ENCODE data around the gene PTGDR.

The PTGDR gene

GRCh38 chr14:52267501-52268278, at the start of gene PTGDR:
Gene PTGDR, plus strand, starts transcription at chr14:52267698. Its CDS starts 117 bp downstream, at chr14:52267815.
- no peaks in the 10 kb centered on the region for H3K36me3 ChIP-seq (ENCODE audit: insufficient read depth, insufficient read length, low read length)
- TF ChIP-seq SUZ12 (IDR thresholded peaks at IDR 0.05; ENCODE audit: extremely low read depth, insufficient read depth, insufficient read length), result peak; percentile 79
- TF ChIP-seq YY1 (IDR thresholded peaks at IDR 0.05; ENCODE audit: insufficient read depth, insufficient read length), result no peak
- no peaks in the 10 kb centered on the region for H3K9me3 ChIP-seq (ENCODE audit: insufficient read depth, low read length)
- DNase-seq (ENCODE audit: low read depth, low spot score), result no peak
- H3K27me3 ChIP-seq (ENCODE audit: insufficient read depth, insufficient read length), result peaks cover 56% of the 10 kb centered on the region
- peak within 1 kb of the TSS; percentile 74 for H3K9ac ChIP-seq (ENCODE audit: insufficient read length, low read depth)
- H3K4me1 ChIP-seq (ENCODE audit: insufficient read depth, insufficient read length), result peaks cover 4% of the 10 kb centered on the region
- H3K4me3 ChIP-seq (ENCODE audit: insufficient read length, low read depth), result peak within 1 kb of the TSS; percentile 60

DNA sequence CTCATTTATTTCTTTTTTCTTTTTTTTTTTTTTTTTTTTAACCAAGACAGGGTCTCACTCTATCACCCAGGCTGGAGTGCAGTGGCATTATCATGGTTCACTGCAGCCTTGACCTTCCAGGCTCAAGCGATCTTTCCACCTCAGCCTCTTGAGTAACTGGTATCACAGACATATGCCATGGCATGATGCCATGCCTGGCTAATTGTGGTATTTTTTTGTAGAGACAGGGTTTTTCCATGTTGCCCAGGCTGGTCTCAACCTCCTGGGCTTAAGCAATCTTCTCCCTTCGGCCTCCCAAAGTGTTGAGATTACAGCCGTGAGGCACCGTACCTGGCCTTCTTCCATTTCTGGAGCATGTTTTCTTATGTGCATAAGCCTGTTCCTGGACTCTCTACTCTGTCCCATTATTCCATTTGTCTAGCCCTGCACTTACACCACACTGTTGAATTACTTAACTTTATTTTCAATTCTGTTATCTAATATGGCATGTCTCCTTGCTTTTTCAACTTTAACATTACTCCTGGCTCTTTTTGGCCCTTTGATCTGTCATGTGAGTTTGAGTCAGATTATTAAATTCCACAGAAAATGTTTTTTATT, 47.9 kb upstream of the PTGDR start:
- H3K9ac ChIP-seq (ENCODE audit: insufficient read length, low read depth), result no peak overlapping the region
- TF ChIP-seq ZNF274 (IDR thresholded peaks at IDR 0.05; ENCODE audit: low read depth, low read length) (no peak), SUZ12 (IDR thresholded peaks at IDR 0.05; ENCODE audit: extremely low read depth, insufficient read depth, insufficient read length) (no peak), YY1 (IDR thresholded peaks at IDR 0.05; ENCODE audit: insufficient read depth, insufficient read length) (no peak)
- no peak for DNase-seq (ENCODE audit: low read depth, low spot score)

DNA sequence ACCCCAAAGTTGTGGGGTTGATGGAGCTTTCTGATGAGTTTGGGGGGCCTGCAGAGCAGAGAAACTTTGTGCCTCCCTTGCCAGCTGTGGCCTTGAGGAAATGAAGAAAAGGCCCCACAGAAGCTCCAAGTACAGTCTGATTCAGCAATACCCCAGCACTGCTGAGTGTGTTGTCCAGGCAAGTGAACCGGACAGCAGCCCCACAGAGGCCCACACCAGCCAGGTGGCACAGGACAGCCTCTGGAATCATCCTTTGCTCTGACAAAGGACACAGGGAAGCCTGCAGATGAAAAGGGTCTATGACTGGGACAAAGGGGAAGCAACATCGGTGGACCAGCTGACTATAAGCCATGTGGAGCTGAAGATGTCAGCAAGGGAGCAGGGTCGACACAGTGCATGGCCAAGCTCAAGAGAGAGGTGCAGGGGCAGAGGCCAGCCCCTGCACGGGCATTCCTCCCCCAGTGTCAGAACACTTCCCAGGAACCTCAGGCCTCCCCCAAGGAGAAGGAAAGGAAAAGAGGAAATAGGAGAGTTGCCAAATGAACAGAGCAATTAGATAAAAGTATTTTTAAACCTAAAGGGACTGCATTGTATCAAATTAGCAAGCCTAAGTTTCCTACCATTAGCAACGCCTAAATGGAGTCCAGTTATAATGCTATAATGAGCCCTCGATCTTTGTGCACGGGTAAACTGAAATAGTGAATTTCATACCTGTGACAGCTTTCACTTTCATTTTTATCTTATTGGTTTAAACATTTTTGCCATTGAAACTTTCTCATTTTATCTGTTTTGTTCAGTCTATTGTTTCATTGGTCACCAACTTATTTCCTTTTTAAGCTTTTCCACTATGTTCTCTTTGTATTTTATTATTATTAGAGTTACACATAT, 46.3 kb upstream of the PTGDR start:
- Histone ChIP-seq H3K4me1 (ENCODE audit: insufficient read depth, insufficient read length) (no peaks in the 10 kb centered on the region), H3K36me3 (ENCODE audit: insufficient read depth, insufficient read length, low read length) (no peaks in the 10 kb centered on the region), H3K27me3 (ENCODE audit: insufficient read depth, insufficient read length) (no peaks in the 10 kb centered on the region), H3K9ac (ENCODE audit: insufficient read length, low read depth) (no peak overlapping the region), H3K9me3 (ENCODE audit: insufficient read depth, low read length) (no peaks in the 10 kb centered on the region), H3K4me3 (ENCODE audit: insufficient read length, low read depth) (no peak overlapping the region)
- TF ChIP-seq SUZ12 (IDR thresholded peaks at IDR 0.05; ENCODE audit: extremely low read depth, insufficient read depth, insufficient read length) (no peak), YY1 (IDR thresholded peaks at IDR 0.05; ENCODE audit: insufficient read depth, insufficient read length) (no peak), ZNF274 (IDR thresholded peaks at IDR 0.05; ENCODE audit: low read depth, low read length) (no peak)
- DNase-seq (ENCODE audit: low read depth, low spot score), result no peak

More for the DNA sequence above, 47.9 kb upstream of the PTGDR start:
- no peaks in the 10 kb centered on the region for H3K27me3 ChIP-seq (ENCODE audit: insufficient read depth, insufficient read length)
- no peak overlapping the region for H3K4me3 ChIP-seq (ENCODE audit: insufficient read length, low read depth)
- no peaks in the 10 kb centered on the region for H3K4me1 ChIP-seq (ENCODE audit: insufficient read depth, insufficient read length)
- H3K36me3 ChIP-seq (ENCODE audit: insufficient read depth, insufficient read length, low read length), result no peaks in the 10 kb centered on the region
- H3K9me3 ChIP-seq (ENCODE audit: insufficient read depth, low read length), result no peaks in the 10 kb centered on the region

DNA sequence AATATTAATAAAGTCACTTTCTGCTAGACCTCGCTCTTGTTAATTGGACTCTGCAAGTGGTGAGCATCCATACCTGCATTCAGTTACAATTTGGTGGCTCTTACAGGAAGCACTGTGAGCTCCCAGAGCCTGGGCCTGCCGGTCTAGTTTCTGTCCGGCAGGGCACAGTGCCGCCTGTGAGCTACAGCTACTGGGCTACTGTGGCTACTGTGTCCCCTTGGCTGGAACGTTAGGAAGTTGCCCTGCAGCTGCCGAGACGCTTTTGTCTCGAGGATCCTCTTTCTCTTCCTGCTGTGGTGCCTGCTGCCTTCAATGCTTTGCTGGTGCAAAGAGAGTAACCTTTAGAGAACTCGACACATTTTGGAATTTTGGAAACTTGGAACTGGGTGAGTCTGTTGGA, 44.6 kb upstream of the PTGDR start:
- no peak overlapping the region for H3K4me3 ChIP-seq (ENCODE audit: insufficient read length, low read depth)
- TF ChIP-seq YY1 (IDR thresholded peaks at IDR 0.05; ENCODE audit: insufficient read depth, insufficient read length) (no peak), SUZ12 (IDR thresholded peaks at IDR 0.05; ENCODE audit: extremely low read depth, insufficient read depth, insufficient read length) (no peak), ZNF274 (IDR thresholded peaks at IDR 0.05; ENCODE audit: low read depth, low read length) (no peak)
- H3K4me1 ChIP-seq (ENCODE audit: insufficient read depth, insufficient read length), result no peaks in the 10 kb centered on the region
- DNase-seq (ENCODE audit: low read depth, low spot score), result no peak
- H3K9me3 ChIP-seq (ENCODE audit: insufficient read depth, low read length), result no peaks in the 10 kb centered on the region
- no peaks in the 10 kb centered on the region for H3K36me3 ChIP-seq (ENCODE audit: insufficient read depth, insufficient read length, low read length)
- no peaks in the 10 kb centered on the region for H3K27me3 ChIP-seq (ENCODE audit: insufficient read depth, insufficient read length)
- no peak overlapping the region for H3K9ac ChIP-seq (ENCODE audit: insufficient read length, low read depth)

- Histone ChIP-seq H3K4me3 (ENCODE audit: insufficient read length, low read depth) (no peak overlapping the region), H3K36me3 (ENCODE audit: insufficient read depth, insufficient read length, low read length) (no peaks in the 10 kb centered on the region), H3K9me3 (ENCODE audit: insufficient read depth, low read length) (no peaks in the 10 kb centered on the region), H3K9ac (ENCODE audit: insufficient read length, low read depth) (no peak overlapping the region), H3K27me3 (ENCODE audit: insufficient read depth, insufficient read length) (no peaks in the 10 kb centered on the region), H3K4me1 (ENCODE audit: insufficient read depth, insufficient read length) (no peaks in the 10 kb centered on the region)
- TF ChIP-seq SUZ12 (IDR thresholded peaks at IDR 0.05; ENCODE audit: extremely low read depth, insufficient read depth, insufficient read length) (no peak), ZNF274 (IDR thresholded peaks at IDR 0.05; ENCODE audit: low read depth, low read length) (no peak), YY1 (IDR thresholded peaks at IDR 0.05; ENCODE audit: insufficient read depth, insufficient read length) (no peak)
- DNase-seq (ENCODE audit: low read depth, low spot score), result no peak
Measured at GRCh38 chr14:52227619-52228222, 39.8 kb upstream of the PTGDR start.

DNA sequence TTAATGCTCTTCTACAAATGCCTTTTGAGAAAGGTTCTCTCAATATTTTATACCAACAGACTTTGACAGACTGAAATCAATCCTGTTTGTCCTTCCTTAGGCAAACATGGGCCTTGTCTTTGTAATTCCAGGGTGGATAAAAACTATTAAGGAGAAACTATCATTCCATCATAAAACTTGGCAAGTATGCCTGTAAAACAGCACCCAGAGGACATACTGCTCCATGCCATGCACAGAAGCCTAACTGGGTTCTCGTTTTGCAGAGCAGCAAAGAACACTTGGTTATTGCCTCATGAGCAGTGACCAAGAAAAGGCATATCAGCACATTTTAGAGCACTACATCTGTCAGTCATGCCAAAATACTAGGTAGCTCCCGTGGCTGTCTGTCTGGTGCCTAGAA, 33.8 kb upstream of the PTGDR start:
- H3K9me3 ChIP-seq (ENCODE audit: insufficient read depth, low read length), result no peaks in the 10 kb centered on the region
- H3K27me3 ChIP-seq (ENCODE audit: insufficient read depth, insufficient read length), result no peaks in the 10 kb centered on the region
- H3K9ac ChIP-seq (ENCODE audit: insufficient read length, low read depth), result no peak overlapping the region
- H3K36me3 ChIP-seq (ENCODE audit: insufficient read depth, insufficient read length, low read length), result no peaks in the 10 kb centered on the region
- H3K4me3 ChIP-seq (ENCODE audit: insufficient read length, low read depth), result no peak overlapping the region
- TF ChIP-seq SUZ12 (IDR thresholded peaks at IDR 0.05; ENCODE audit: extremely low read depth, insufficient read depth, insufficient read length), result no peak
- no peaks in the 10 kb centered on the region for H3K4me1 ChIP-seq (ENCODE audit: insufficient read depth, insufficient read length)
- DNase-seq (ENCODE audit: low read depth, low spot score), result no peak
